Right lobe of liver (tissue), 6 donors: ENCODE measurements around the gene GPR183. TPM values are rescaled to one million over a fixed set of nuclear protein-coding genes. Genes with fewer than 3 reads are reported as not detected.

Source experiments
- ATAC-seq, 4 donors: fragments of 200-7000 bp; cut with Tn5 transposase; one replicate each; pipeline ENCODE4 v1.9.1; 2020; ENCODE audit warnings: mild to moderate bottlenecking in 4 of 4, moderate library complexity in 4 of 4
- DNase-seq, 3 donors: peaks; one replicate each; pipeline ENCODE4 v3.0.0-alpha.2; 2020
- H3K27ac ChIP-seq, 3 donors: fragments of 200-600 bp; one replicate each; pipeline ENCODE4 v1.8.0; 2022
- H3K27me3 ChIP-seq, 2 donors: fragments of 200-600 bp; one replicate each; pipeline ENCODE4 v1.8.0; 2022
- H3K36me3 ChIP-seq, 4 donors: fragments of 200-600 bp; sonication (generic) in 1 of 4; one replicate each; pipeline versions ENCODE4 v1.5.1 to v1.8.0; 2017 to 2022; ENCODE audit warnings: control low read depth in 1 of 4
- H3K4me1 ChIP-seq, 4 donors: fragments of 200-600 bp; sonication (generic) in 1 of 4; one replicate each; pipeline versions ENCODE4 v1.5.1 to v1.8.0; 2017 to 2022; ENCODE audit warnings: control low read depth in 1 of 4
- H3K4me3 ChIP-seq, 3 donors: fragments of 200-600 bp; one replicate each; pipeline ENCODE4 v1.8.0; 2022
- H3K9me3 ChIP-seq, 4 donors: fragments of 200-600 bp; sonication (generic) in 1 of 4; one replicate each; pipeline versions ENCODE4 v1.5.1 to v1.8.0; 2017 to 2022; ENCODE audit warnings: control low read depth in 1 of 4
- CTCF ChIP-seq, 4 donors: fragments of 200-600 bp in 3 of 4; fragments of 450-650 bp in 1 of 4; IDR thresholded peaks; one replicate each; pipeline versions ENCODE4 v1.5.1 to v1.8.0; 2016 to 2022; ENCODE audit warnings: antibody characterized with exemption in 4 of 4, mild to moderate bottlenecking in 2 of 4
- POLR2A ChIP-seq: fragments of 450-650 bp; IDR thresholded peaks from one replicate; pipeline ENCODE4 v1.6.1; 2017; ENCODE audit warnings: antibody characterized with exemption, mild to moderate bottlenecking
- WGBS: methylation state at CpG from one replicate; pipeline ENCODE4 v1.1.6; 2018; ENCODE audit warnings: low coverage, low lambda C conversion rate; ENCODE audit not compliant: insufficient coverage; ENCODE audit errors: missing lambda C conversion rate; 5-methylcytosine and 5-hydroxymethylcytosine counted together
- intact Hi-C, 2 donors: fragments of 100-400 bp; cut with DNase I; formaldehyde crosslinking; loops; one replicate each; pipeline versions ENCODE4 v1.11.2 to v1.14.1; 2022
- total RNA-seq, 6 experiments: library from RNA; depleted of rRNA in 2 of 6; stranded (reverse); fragments of >200 nt in 2 of 6; fragmentation: NEBNext Ultra II Directional in 3 of 6; extraction: Animal tissue kit (Norgen Biotek cat#: 25700) in 3 of 6; gene quantifications; one replicate each; pipeline versions ENCODE4 v1.1.0 to v1.2.4, GENCODE V29; 2016 to 2023
- donor health status: DM: no; HTN: yes; CAD: no.
- donor health status: DM: no; HTN: no; CAD: no.
- donor health status: DM: no; HTN: no; CAD: no.
- donor health status: DM: no; HTN: yes; CAD: no.
- donor health status: DM: no; HTN: yes; CAD: no.

Gene GPR183
- total RNA-seq, 6 experiments from 2014 or later: 0.26 to 3.2 (median 1.0) TPM

- TF ChIP-seq POLR2A (peak; percentile 43), CTCF (IDR thresholded peaks at IDR 0.05) (no peak)
- H3K9me3 ChIP-seq: no peaks in the 10 kb centered on the region
- no peaks in the 10 kb centered on the region for H3K27me3 ChIP-seq
- H3K27ac ChIP-seq: peak overlapping the region in 2 of 3 donors; percentile 76 to 82
- 42% methylated on average over 3 of the region's 3 CpGs for WGBS
- H3K4me3 ChIP-seq: no peak overlapping the region
- peaks cover 0 to 62% (median 12%) of the 10 kb centered on the region in 4 donors for H3K4me1 ChIP-seq
- peak in 1 of 4 donors; percentile 64 for ATAC-seq
- DNase-seq: no peak
- no peaks in the 10 kb centered on the region for H3K36me3 ChIP-seq
- intact Hi-C loops: no loop called here
Observed at GRCh38 chr13:99280166-99280565, 27.0 kb downstream of the GPR183 start.

GRCh38 chr13:99279637-99280036 lies 27.6 kb downstream of the GPR183 start:
- Histone ChIP-seq H3K9me3 (no peaks in the 10 kb centered on the region), H3K27ac (peak overlapping the region in 2 of 3 donors; percentile 16 to 19), H3K4me1 (peaks cover 0 to 57% (median 12%) of the 10 kb centered on the region in 4 donors), H3K27me3 (no peaks in the 10 kb centered on the region), H3K4me3 (no peak overlapping the region), H3K36me3 (no peaks in the 10 kb centered on the region)
- intact Hi-C loops: no loop called here
- WGBS: 82% methylated on average over 2 of the region's 2 CpGs
- no peak for DNase-seq
- TF ChIP-seq POLR2A (no peak), CTCF (IDR thresholded peaks at IDR 0.05) (no peak)
- no peak for ATAC-seq

- peaks cover 0 to 52% (median 12%) of the 10 kb centered on the region in 4 donors for H3K4me1 ChIP-seq
- intact Hi-C loops: no loop called here
- no peaks in the 10 kb centered on the region for H3K36me3 ChIP-seq
- peak overlapping the region in 2 of 3 donors; percentile 16 to 19 for H3K27ac ChIP-seq
- H3K27me3 ChIP-seq: no peaks in the 10 kb centered on the region
- TF ChIP-seq POLR2A (no peak), CTCF (IDR thresholded peaks at IDR 0.05) (no peak)
- ATAC-seq (peak in 2 of 4 donors; percentile 7 to 23), DNase-seq (no peak)
- no peak overlapping the region for H3K4me3 ChIP-seq
- WGBS: 50% methylated on average over 3 of the region's 3 CpGs
- no peaks in the 10 kb centered on the region for H3K9me3 ChIP-seq
Observed at GRCh38 chr13:99278843-99279242, 28.4 kb downstream of the GPR183 start.

GRCh38 chr13:99278200-99278599 lies 29.0 kb downstream of the GPR183 start:
- no peak for ATAC-seq
- no peak for DNase-seq
- Histone ChIP-seq H3K27ac (no peak overlapping the region), H3K9me3 (no peaks in the 10 kb centered on the region), H3K27me3 (no peaks in the 10 kb centered on the region), H3K4me1 (peaks cover 0 to 50% (median 12%) of the 10 kb centered on the region in 4 donors), H3K36me3 (no peaks in the 10 kb centered on the region), H3K4me3 (no peak overlapping the region)
- intact Hi-C loops: no loop called here
- 52% methylated on average over 5 of the region's 5 CpGs for WGBS
- TF ChIP-seq POLR2A (no peak), CTCF (IDR thresholded peaks at IDR 0.05) (no peak)

GRCh38 chr13:99277629-99278028 lies 29.6 kb downstream of the GPR183 start:
- no peak for DNase-seq
- H3K4me1 ChIP-seq: peaks cover 0 to 44% (median 12%) of the 10 kb centered on the region in 4 donors
- intact Hi-C loops: no loop called here
- no peaks in the 10 kb centered on the region for H3K36me3 ChIP-seq
- TF ChIP-seq CTCF (IDR thresholded peaks at IDR 0.05) (no peak), POLR2A (no peak)
- no peak overlapping the region for H3K27ac ChIP-seq
- no peaks in the 10 kb centered on the region for H3K9me3 ChIP-seq
- ATAC-seq: no peak
- WGBS: 98% methylated on average over 4 of the region's 4 CpGs
- no peak overlapping the region for H3K4me3 ChIP-seq
- H3K27me3 ChIP-seq: no peaks in the 10 kb centered on the region
